Type B pancreatic cell (in vitro differentiated cells): ENCODE results near the gene SH3GL2. TPM values are rescaled to one million over a fixed set of nuclear protein-coding genes. Genes with fewer than 3 reads are reported as not detected.
A peak's percentile ranks its signal among the peaks of the same experiment; 100 is the strongest.

Experiments
- DNase-seq: peaks from one replicate; pipeline ENCODE4 v3.0.0; 2021; ENCODE audit warnings: mixed read lengths; ENCODE audit not compliant: unreplicated experiment; ENCODE audit errors: extremely low spot score
- H3K27ac Mint-ChIP-seq: 2 replicates; pipeline ENCODE4 v1.8.0; 2021; ENCODE audit warnings: mild to moderate bottlenecking, mixed read lengths
- H3K27me3 Mint-ChIP-seq: 2 replicates; pipeline ENCODE4 v1.8.0; 2021; ENCODE audit warnings: mixed read lengths
- H3K36me3 Mint-ChIP-seq: 2 replicates; pipeline ENCODE4 v1.8.0; 2021; ENCODE audit warnings: mixed read lengths
- H3K4me1 Mint-ChIP-seq: one replicate; pipeline ENCODE4 v1.8.0; 2021; ENCODE audit warnings: mixed read lengths; ENCODE audit not compliant: unreplicated experiment
- H3K4me3 Mint-ChIP-seq: 2 replicates; pipeline ENCODE4 v1.8.0; 2021; ENCODE audit warnings: mild to moderate bottlenecking, mixed read lengths
- H3K9me3 Mint-ChIP-seq: 2 replicates; pipeline ENCODE4 v1.8.0; 2021; ENCODE audit warnings: mixed read lengths
- CTCF ChIP-seq: fragments of 200-600 bp; sonication (generic); conservative IDR thresholded peaks from 2 replicates; pipeline ENCODE4 v1.5.0; 2021; ENCODE audit warnings: antibody characterized with exemption, mild to moderate bottlenecking
- long read RNA-seq: library from polyadenylated mRNA; unstranded; transcript quantifications from one replicate; pipeline ENCODE4 v2.0.0, GENCODE V29; 2020
- total RNA-seq: library from RNA; stranded (reverse); gene quantifications from 2 replicates; pipeline ENCODE4 v1.2.1, GENCODE V29; 2021; ENCODE audit warnings: low replicate concordance

SH3GL2 gene
- total RNA-seq = 4.8 and 7.6 TPM in 2 replicates
- long read RNA-seq, partial matches to known transcripts = 4 of 8 reads
- long read RNA-seq, other reads (novel, unspliced or antisense) = 0 of 8 reads

DNA sequence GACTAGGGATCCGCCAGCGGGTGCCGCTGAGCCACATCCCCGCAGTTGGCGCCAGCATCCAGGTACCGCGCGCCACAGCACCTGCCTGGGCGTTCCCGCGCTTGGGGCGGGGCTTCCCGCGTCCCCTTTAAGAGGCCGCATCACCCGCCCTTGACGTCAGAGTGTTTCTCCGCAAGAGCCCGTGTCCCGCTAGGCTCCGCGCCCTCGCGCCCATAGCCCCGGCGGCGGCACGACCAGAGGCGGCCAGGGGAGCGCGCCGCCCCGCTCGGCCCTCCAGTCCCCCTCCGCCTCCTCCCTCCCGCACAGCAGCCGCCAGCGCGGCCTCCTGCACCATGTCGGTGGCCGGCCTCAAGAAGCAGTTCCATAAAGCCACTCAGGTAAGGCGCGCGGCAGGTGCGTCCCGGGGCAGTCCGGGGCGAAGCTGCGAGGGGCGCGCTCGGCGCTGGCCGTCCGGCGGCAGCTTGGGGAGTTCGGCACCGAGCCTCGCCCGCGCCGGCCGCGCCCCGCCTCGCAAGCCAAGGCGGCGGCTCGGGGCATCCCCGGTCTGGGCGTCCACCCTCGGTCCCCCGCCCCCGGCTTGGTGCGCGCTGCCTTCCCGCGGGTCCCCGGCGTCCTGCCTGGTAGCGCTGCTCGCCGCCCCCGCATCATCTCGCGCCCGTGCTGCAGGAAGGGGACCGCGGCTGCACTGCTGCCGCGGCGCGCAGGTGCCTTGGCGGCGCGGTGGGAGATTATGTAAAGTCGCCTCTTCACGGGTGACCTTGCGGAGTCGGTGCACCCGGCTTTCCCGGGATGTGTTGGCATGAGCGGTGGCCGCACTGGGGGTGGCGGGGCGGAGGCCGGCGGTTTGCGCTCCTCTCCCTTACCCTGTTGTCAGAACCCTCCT, at the start of gene SH3GL2:
Gene SH3GL2, plus strand, starts transcription at position 156 of the 883 bp plus-strand sequence.
- H3K27ac Mint-ChIP-seq = peak within 1 kb of the TSS; percentile 14
- H3K27me3 Mint-ChIP-seq = peaks cover 75% of the 10 kb centered on the region
- peaks cover 3% of the 10 kb centered on the region for H3K4me1 Mint-ChIP-seq
- peak within 1 kb of the TSS; percentile 87 for H3K4me3 Mint-ChIP-seq
- TF ChIP-seq CTCF = no peak
- peak; percentile 73 for DNase-seq
- H3K9me3 Mint-ChIP-seq = no peaks in the 10 kb centered on the region
- no peaks in the 10 kb centered on the region for H3K36me3 Mint-ChIP-seq

DNA sequence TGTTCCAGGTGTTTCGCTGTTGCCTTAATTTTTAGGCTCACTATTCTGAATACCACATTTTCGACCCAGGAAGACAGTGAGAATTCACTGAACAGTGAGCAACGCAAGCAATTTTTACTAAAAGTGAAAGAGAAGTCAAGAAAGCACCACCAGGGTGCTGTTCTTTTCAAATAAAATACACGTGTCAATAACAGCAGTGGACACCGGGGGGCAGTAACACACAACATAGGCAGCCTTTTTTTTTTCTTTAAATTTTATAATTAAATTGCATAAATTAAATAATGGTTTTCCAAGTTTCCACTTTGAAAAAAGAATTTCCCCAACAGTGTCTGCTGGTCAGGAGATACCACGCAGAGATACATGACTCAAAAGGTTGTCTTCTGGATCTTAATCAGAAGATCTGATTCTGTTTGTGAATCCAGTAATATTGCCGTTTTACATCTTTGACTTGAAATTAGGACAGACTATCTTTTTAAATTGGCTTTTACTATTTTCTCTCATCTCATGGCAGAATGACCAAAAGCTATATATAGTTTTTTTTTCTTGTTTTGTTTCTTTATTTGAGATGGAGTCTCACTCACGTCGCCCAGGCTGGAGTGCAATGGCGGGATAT, 47.1 kb upstream of the SH3GL2 start:
- Mint-ChIP-seq H3K27ac (no peak overlapping the region), H3K9me3 (no peaks in the 10 kb centered on the region), H3K27me3 (peaks cover 3% of the 10 kb centered on the region), H3K4me3 (no peak overlapping the region), H3K36me3 (no peaks in the 10 kb centered on the region), H3K4me1 (peaks cover 6% of the 10 kb centered on the region)
- TF ChIP-seq CTCF = peak; percentile 96
- DNase-seq = no peak

DNA sequence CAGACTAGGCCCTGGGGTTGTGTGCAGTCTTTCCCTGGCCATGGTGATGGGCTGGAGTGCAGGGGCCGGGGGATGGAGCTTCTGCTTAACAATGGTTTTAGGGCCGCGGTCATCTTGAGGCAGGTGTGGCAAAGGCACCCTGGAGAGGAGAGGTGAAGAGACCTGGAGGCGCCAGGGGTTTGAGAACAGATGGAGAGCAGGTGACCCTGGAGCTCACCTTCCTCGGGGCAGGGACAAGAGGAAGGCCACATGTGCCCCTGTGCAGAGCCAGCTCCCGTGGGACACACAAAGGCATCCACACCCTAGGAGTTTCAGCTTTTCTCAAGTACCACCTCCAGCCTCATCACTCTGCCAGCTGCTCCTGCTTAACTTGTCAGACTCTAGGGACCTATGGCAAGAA, 46.4 kb upstream of the SH3GL2 start:
- no peak for TF ChIP-seq CTCF
- H3K9me3 Mint-ChIP-seq = no peaks in the 10 kb centered on the region
- no peaks in the 10 kb centered on the region for H3K36me3 Mint-ChIP-seq
- no peak overlapping the region for H3K27ac Mint-ChIP-seq
- no peak for DNase-seq
- H3K27me3 Mint-ChIP-seq = no peaks in the 10 kb centered on the region
- H3K4me1 Mint-ChIP-seq = peaks cover 6% of the 10 kb centered on the region
- H3K4me3 Mint-ChIP-seq = no peak overlapping the region

GRCh38 chr9:17535176-17535575, 43.7 kb upstream of the SH3GL2 start:
- TF ChIP-seq CTCF = no peak
- Mint-ChIP-seq H3K36me3 (no peaks in the 10 kb centered on the region), H3K4me3 (no peak overlapping the region), H3K9me3 (no peaks in the 10 kb centered on the region), H3K27ac (no peak overlapping the region), H3K27me3 (no peaks in the 10 kb centered on the region), H3K4me1 (peaks cover 6% of the 10 kb centered on the region)
- no peak for DNase-seq

- H3K9me3 Mint-ChIP-seq = no peaks in the 10 kb centered on the region
- H3K36me3 Mint-ChIP-seq = no peaks in the 10 kb centered on the region
- peaks cover 6% of the 10 kb centered on the region for H3K4me1 Mint-ChIP-seq
- H3K27me3 Mint-ChIP-seq = no peaks in the 10 kb centered on the region
- TF ChIP-seq CTCF = no peak
- H3K27ac Mint-ChIP-seq = no peak overlapping the region
- no peak for DNase-seq
- no peak overlapping the region for H3K4me3 Mint-ChIP-seq
These were observed 42.8 kb upstream of the SH3GL2 start for GRCh38 chr9:17536027-17536426.
